Measurements from ENCODE around the gene CCDC137.

GRCh38 chr17:81664051-81664470 lies 2.5 kb upstream of the CCDC137 start:
- TF ChIP-seq, protein P1, sequence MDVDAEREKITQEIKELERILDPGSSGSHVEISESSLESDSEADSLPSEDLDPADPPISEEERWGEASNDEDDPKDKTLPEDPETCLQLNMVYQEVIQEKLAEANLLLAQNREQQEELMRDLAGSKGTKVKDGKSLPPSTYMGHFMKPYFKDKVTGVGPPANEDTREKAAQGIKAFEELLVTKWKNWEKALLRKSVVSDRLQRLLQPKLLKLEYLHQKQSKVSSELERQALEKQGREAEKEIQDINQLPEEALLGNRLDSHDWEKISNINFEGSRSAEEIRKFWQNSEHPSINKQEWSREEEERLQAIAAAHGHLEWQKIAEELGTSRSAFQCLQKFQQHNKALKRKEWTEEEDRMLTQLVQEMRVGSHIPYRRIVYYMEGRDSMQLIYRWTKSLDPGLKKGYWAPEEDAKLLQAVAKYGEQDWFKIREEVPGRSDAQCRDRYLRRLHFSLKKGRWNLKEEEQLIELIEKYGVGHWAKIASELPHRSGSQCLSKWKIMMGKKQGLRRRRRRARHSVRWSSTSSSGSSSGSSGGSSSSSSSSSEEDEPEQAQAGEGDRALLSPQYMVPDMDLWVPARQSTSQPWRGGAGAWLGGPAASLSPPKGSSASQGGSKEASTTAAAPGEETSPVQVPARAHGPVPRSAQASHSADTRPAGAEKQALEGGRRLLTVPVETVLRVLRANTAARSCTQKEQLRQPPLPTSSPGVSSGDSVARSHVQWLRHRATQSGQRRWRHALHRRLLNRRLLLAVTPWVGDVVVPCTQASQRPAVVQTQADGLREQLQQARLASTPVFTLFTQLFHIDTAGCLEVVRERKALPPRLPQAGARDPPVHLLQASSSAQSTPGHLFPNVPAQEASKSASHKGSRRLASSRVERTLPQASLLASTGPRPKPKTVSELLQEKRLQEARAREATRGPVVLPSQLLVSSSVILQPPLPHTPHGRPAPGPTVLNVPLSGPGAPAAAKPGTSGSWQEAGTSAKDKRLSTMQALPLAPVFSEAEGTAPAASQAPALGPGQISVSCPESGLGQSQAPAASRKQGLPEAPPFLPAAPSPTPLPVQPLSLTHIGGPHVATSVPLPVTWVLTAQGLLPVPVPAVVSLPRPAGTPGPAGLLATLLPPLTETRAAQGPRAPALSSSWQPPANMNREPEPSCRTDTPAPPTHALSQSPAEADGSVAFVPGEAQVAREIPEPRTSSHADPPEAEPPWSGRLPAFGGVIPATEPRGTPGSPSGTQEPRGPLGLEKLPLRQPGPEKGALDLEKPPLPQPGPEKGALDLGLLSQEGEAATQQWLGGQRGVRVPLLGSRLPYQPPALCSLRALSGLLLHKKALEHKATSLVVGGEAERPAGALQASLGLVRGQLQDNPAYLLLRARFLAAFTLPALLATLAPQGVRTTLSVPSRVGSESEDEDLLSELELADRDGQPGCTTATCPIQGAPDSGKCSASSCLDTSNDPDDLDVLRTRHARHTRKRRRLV (CRISPR knock-in tag; IDR thresholded peaks at IDR 0.05), result no peak
- TF ChIP-seq BCL3 (CRISPR knock-in tag; IDR thresholded peaks at IDR 0.05), result no peak
- TF ChIP-seq EP300 (IDR thresholded peaks at IDR 0.05; ENCODE audit: low read depth in 2 of 2, low read length in 2 of 2), result no peak
- no peak for TF ChIP-seq EP300 (CRISPR knock-in tag; IDR thresholded peaks at IDR 0.05; ENCODE audit: borderline replicate concordance)
- TF ChIP-seq ZSCAN20 (CRISPR knock-in tag; IDR thresholded peaks at IDR 0.05; ENCODE audit: borderline replicate concordance), result no peak
- no peak for TF ChIP-seq IKZF1 (IDR thresholded peaks at IDR 0.05)
- TF ChIP-seq MBD4 (IDR thresholded peaks at IDR 0.05; ENCODE audit: borderline replicate concordance, low read length), result no peak
